ENCODE data around the gene FAM81A.
A peak's percentile ranks its signal among the peaks of the same experiment; 100 is the strongest.
"Not testable (repeated sequence)": the region's sequence is repeated elsewhere in the genome, so short reads cannot be mapped to it uniquely, and the experiment has no call there.

Gene FAM81A

GRCh38 chr15:59437817-59438624 is at the start of gene FAM81A:
Gene FAM81A (plus strand): TSS chr15:59438186. CDS start chr15:59458627, 20,441 bp downstream.
- no peaks in the 10 kb centered on the region for H3K9me3 ChIP-seq (ENCODE audit: low read length)
- H2AFZ ChIP-seq (ENCODE audit: low read depth, low read length): peak within 1 kb of the TSS; percentile 96
- no peaks in the 10 kb centered on the region for H3K36me3 ChIP-seq (ENCODE audit: insufficient read depth, low read length)
- H3K27me3 ChIP-seq (ENCODE audit: insufficient read depth, low read length): peaks cover 18% of the 10 kb centered on the region
- peaks cover 11% of the 10 kb centered on the region for H3K4me1 ChIP-seq (ENCODE audit: insufficient read depth, low read length)
- H3K4me3 ChIP-seq (ENCODE audit: low read length): peak within 1 kb of the TSS; percentile 60

GRCh38 chr15:59388670-59389069 is 49.3 kb upstream of the FAM81A start:
- no peak overlapping the region for H3K4me3 ChIP-seq (ENCODE audit: low read length)
- H3K27me3 ChIP-seq (ENCODE audit: insufficient read depth, low read length): no peaks in the 10 kb centered on the region
- H3K36me3 ChIP-seq (ENCODE audit: insufficient read depth, low read length): no peaks in the 10 kb centered on the region
- H3K4me1 ChIP-seq (ENCODE audit: insufficient read depth, low read length): no peaks in the 10 kb centered on the region
- H3K9me3 ChIP-seq (ENCODE audit: low read length): no peaks in the 10 kb centered on the region
- H2AFZ ChIP-seq (ENCODE audit: low read depth, low read length): no peak overlapping the region

GRCh38 chr15:59392299-59392698 is 45.7 kb upstream of the FAM81A start:
- no peaks in the 10 kb centered on the region for H3K27me3 ChIP-seq (ENCODE audit: insufficient read depth, low read length)
- no peak overlapping the region for H2AFZ ChIP-seq (ENCODE audit: low read depth, low read length)
- no peaks in the 10 kb centered on the region for H3K9me3 ChIP-seq (ENCODE audit: low read length)
- H3K4me1 ChIP-seq (ENCODE audit: insufficient read depth, low read length): no peaks in the 10 kb centered on the region
- H3K36me3 ChIP-seq (ENCODE audit: insufficient read depth, low read length): no peaks in the 10 kb centered on the region
- H3K4me3 ChIP-seq (ENCODE audit: low read length): no peak overlapping the region

GRCh38 chr15:59394166-59394661 is 43.8 kb upstream of the FAM81A start:
- Histone ChIP-seq H2AFZ (ENCODE audit: low read depth, low read length) (no peak overlapping the region), H3K9me3 (ENCODE audit: low read length) (no peaks in the 10 kb centered on the region), H3K4me3 (ENCODE audit: low read length) (no peak overlapping the region), H3K36me3 (ENCODE audit: insufficient read depth, low read length) (no peaks in the 10 kb centered on the region), H3K4me1 (ENCODE audit: insufficient read depth, low read length) (no peaks in the 10 kb centered on the region), H3K27me3 (ENCODE audit: insufficient read depth, low read length) (no peaks in the 10 kb centered on the region)

GRCh38 chr15:59396211-59396610 is 41.8 kb upstream of the FAM81A start:
- Histone ChIP-seq H3K9me3 (ENCODE audit: low read length) (no peaks in the 10 kb centered on the region), H2AFZ (ENCODE audit: low read depth, low read length) (no peak overlapping the region), H3K4me1 (ENCODE audit: insufficient read depth, low read length) (no peaks in the 10 kb centered on the region), H3K27me3 (ENCODE audit: insufficient read depth, low read length) (no peaks in the 10 kb centered on the region), H3K36me3 (ENCODE audit: insufficient read depth, low read length) (no peaks in the 10 kb centered on the region), H3K4me3 (ENCODE audit: low read length) (no peak overlapping the region)

GRCh38 chr15:59396679-59397078 is 41.3 kb upstream of the FAM81A start:
- Histone ChIP-seq H3K36me3 (ENCODE audit: insufficient read depth, low read length) (no peaks in the 10 kb centered on the region), H2AFZ (ENCODE audit: low read depth, low read length) (no peak overlapping the region), H3K4me1 (ENCODE audit: insufficient read depth, low read length) (peaks cover 2% of the 10 kb centered on the region), H3K4me3 (ENCODE audit: low read length) (no peak overlapping the region), H3K27me3 (ENCODE audit: insufficient read depth, low read length) (no peaks in the 10 kb centered on the region), H3K9me3 (ENCODE audit: low read length) (no peaks in the 10 kb centered on the region)

- Histone ChIP-seq H3K4me1 (ENCODE audit: insufficient read depth, low read length) (peaks cover 8% of the 10 kb centered on the region), H3K27me3 (ENCODE audit: insufficient read depth, low read length) (no peaks in the 10 kb centered on the region), H2AFZ (ENCODE audit: low read depth, low read length) (no peak overlapping the region), H3K4me3 (ENCODE audit: low read length) (no peak overlapping the region), H3K36me3 (ENCODE audit: insufficient read depth, low read length) (no peaks in the 10 kb centered on the region), H3K9me3 (ENCODE audit: low read length) (no peaks in the 10 kb centered on the region)
Observed at GRCh38 chr15:59398220-59398619, 39.8 kb upstream of the FAM81A start.

- Histone ChIP-seq H3K4me3 (ENCODE audit: low read length) (no peak overlapping the region), H3K9me3 (ENCODE audit: low read length) (no peaks in the 10 kb centered on the region), H3K27me3 (ENCODE audit: insufficient read depth, low read length) (no peaks in the 10 kb centered on the region), H3K36me3 (ENCODE audit: insufficient read depth, low read length) (no peaks in the 10 kb centered on the region), H3K4me1 (ENCODE audit: insufficient read depth, low read length) (peaks cover 8% of the 10 kb centered on the region), H2AFZ (ENCODE audit: low read depth, low read length) (no peak overlapping the region)
Observed at GRCh38 chr15:59399465-59400102, 38.4 kb upstream of the FAM81A start.

GRCh38 chr15:59400103-59400813 is 37.7 kb upstream of the FAM81A start:
- Histone ChIP-seq H2AFZ (ENCODE audit: low read depth, low read length) (no peak overlapping the region), H3K4me1 (ENCODE audit: insufficient read depth, low read length) (peaks cover 8% of the 10 kb centered on the region), H3K36me3 (ENCODE audit: insufficient read depth, low read length) (no peaks in the 10 kb centered on the region), H3K27me3 (ENCODE audit: insufficient read depth, low read length) (no peaks in the 10 kb centered on the region), H3K4me3 (ENCODE audit: low read length) (no peak overlapping the region), H3K9me3 (ENCODE audit: low read length) (no peaks in the 10 kb centered on the region)

- not testable (repeated sequence) for H3K9me3 ChIP-seq (ENCODE audit: low read length)
Observed at GRCh38 chr15:59401051-59401823, 36.7 kb upstream of the FAM81A start.

GRCh38 chr15:59401824-59402569 is 36.0 kb upstream of the FAM81A start:
- peaks cover 8% of the 10 kb centered on the region for H3K4me1 ChIP-seq (ENCODE audit: insufficient read depth, low read length)

More at GRCh38 chr15:59401051-59401823, 36.7 kb upstream of the FAM81A start:
- H2AFZ ChIP-seq (ENCODE audit: low read depth, low read length): peak overlapping the region; percentile 29
- H3K4me3 ChIP-seq (ENCODE audit: low read length); H3K4me1 ChIP-seq (ENCODE audit: insufficient read depth, low read length); H3K36me3 ChIP-seq (ENCODE audit: insufficient read depth, low read length); H3K27me3 ChIP-seq (ENCODE audit: insufficient read depth, low read length): not testable (repeated sequence)

GRCh38 chr15:59405079-59405478 is 32.9 kb upstream of the FAM81A start:
- H3K4me3 ChIP-seq (ENCODE audit: low read length): no peak overlapping the region
- peaks cover 8% of the 10 kb centered on the region for H3K4me1 ChIP-seq (ENCODE audit: insufficient read depth, low read length)
- H2AFZ ChIP-seq (ENCODE audit: low read depth, low read length): no peak overlapping the region
- H3K9me3 ChIP-seq (ENCODE audit: low read length): no peaks in the 10 kb centered on the region
- H3K36me3 ChIP-seq (ENCODE audit: insufficient read depth, low read length): no peaks in the 10 kb centered on the region
- no peaks in the 10 kb centered on the region for H3K27me3 ChIP-seq (ENCODE audit: insufficient read depth, low read length)

More at GRCh38 chr15:59401824-59402569, 36.0 kb upstream of the FAM81A start:
- Histone ChIP-seq H3K9me3 (ENCODE audit: low read length) (no peaks in the 10 kb centered on the region), H2AFZ (ENCODE audit: low read depth, low read length) (peak overlapping the region; percentile 29), H3K36me3 (ENCODE audit: insufficient read depth, low read length) (no peaks in the 10 kb centered on the region), H3K27me3 (ENCODE audit: insufficient read depth, low read length) (no peaks in the 10 kb centered on the region), H3K4me3 (ENCODE audit: low read length) (no peak overlapping the region)

Measured in neuron (in vitro differentiated cells).